K562 (cell line): ENCODE measurements around the gene VARS1. TPM values are rescaled to one million over a fixed set of nuclear protein-coding genes. Genes with fewer than 3 reads are reported as not detected.
A peak's percentile ranks its signal among the peaks of the same experiment; 100 is the strongest.
"Not testable (repeated sequence)": the region's sequence is repeated elsewhere in the genome, so short reads cannot be mapped to it uniquely, and the experiment has no call there.

Experiments
- ATAC-seq: fragments of 200-7000 bp; cut with Tn5 transposase; 3 replicates; pipeline ENCODE4 v1.9.1; 2020; ENCODE audit warnings: moderate library complexity
- BruUV-seq: library from RNA; stranded (reverse); fragments of 400-500 nt; replicated peaks from 2 replicates; lab custom pipeline; 2021; lab: Mats Ljungman, UMichigan
- CTCF ChIA-PET: fragments of 300-600 bp; formaldehyde crosslinking; extraction: SDS; loops from one replicate; lab custom pipeline; 2021; ENCODE audit warnings: low intra/inter-chr PET ratio; lab: Yijun Ruan, JAX
- POLR2A ChIA-PET: fragments of 300-600, 350-650 bp; sonication (Branson Sonifier 250); formaldehyde crosslinking; extraction: SDS; loops from one replicate; lab custom pipeline; 2021; ENCODE audit warnings: antibody characterized with exemption, inconsistent platforms; lab: Yijun Ruan, JAX
- DNase-seq, 4 experiments: peaks; one replicate each; pipeline versions ENCODE4 v3.0.0 to v3.0.0-alpha.2; 2011 to 2018; ENCODE audit warnings: low spot score in 3 of 4, mixed read lengths in 3 of 4; ENCODE audit errors: extremely low read depth in 1 of 4
- FAIRE-seq: peaks from 2 replicates; lab custom pipeline; 2011; peaks lifted over from hg19 to GRCh38; lab: Jason Lieb, UNC
- H2AFZ ChIP-seq: 2 replicates; pipeline ENCODE4 v1.6.0; 2011; ENCODE audit warnings: low read depth, low read length, control low read depth, inconsistent platforms
- H3K27ac ChIP-seq: fragments of 200-600 bp; 3 replicates; pipeline ENCODE4 v1.8.0; 2011; ENCODE audit warnings: low read depth, mild to moderate bottlenecking, control low read depth, inconsistent platforms, low read length, moderate library complexity, mixed read lengths; ENCODE audit errors: extremely low read depth
- H3K27me3 ChIP-seq, 2 experiments: fragments of 300-600 bp in 1 of 2; 2 replicates in 1 of 2; 3 replicates in 1 of 2; pipeline versions ENCODE4 v1.6.0 to v1.8.0; 2011; ENCODE audit warnings: inconsistent platforms in 2 of 2, low read length in 2 of 2, mild to moderate bottlenecking in 1 of 2, mixed read lengths in 1 of 2, moderate library complexity in 1 of 2; ENCODE audit not compliant: control insufficient read depth in 2 of 2, insufficient read depth in 2 of 2
- H3K36me3 ChIP-seq: fragments of 300-600 bp; 3 replicates; pipeline ENCODE4 v1.8.0; 2011; ENCODE audit warnings: mild to moderate bottlenecking, low read length, inconsistent platforms; ENCODE audit not compliant: control insufficient read depth, insufficient read depth
- H3K4me1 ChIP-seq, 2 experiments: fragments of 200-600 bp in 1 of 2; replicated peaks in 1 of 2; 2 replicates in 1 of 2; 3 replicates in 1 of 2; pipeline versions ENCODE4 v1.5.1 to v1.8.0; 2011; ENCODE audit warnings: inconsistent platforms in 2 of 2, low read length in 2 of 2, mild to moderate bottlenecking in 1 of 2, mixed read lengths in 1 of 2, moderate library complexity in 1 of 2; ENCODE audit not compliant: control insufficient read depth in 2 of 2, insufficient read depth in 2 of 2
- H3K4me2 ChIP-seq: 2 replicates; pipeline ENCODE4 v1.6.1; 2011; ENCODE audit warnings: low read length, control low read depth, inconsistent platforms, mixed read lengths; ENCODE audit not compliant: insufficient read depth
- H3K4me3 ChIP-seq: fragments of 200-600 bp; sonication (generic), shearing (Covaris generic); 2 replicates; pipeline ENCODE4 v1.5.1; 2016; ENCODE audit warnings: control low read depth, inconsistent platforms
- H3K79me2 ChIP-seq: fragments of 200-600 bp; 3 replicates; pipeline ENCODE4 v1.8.0; 2011; ENCODE audit warnings: low read length, inconsistent platforms; ENCODE audit not compliant: control insufficient read depth, insufficient read depth
- H3K9ac ChIP-seq, 2 experiments: 2 replicates each; pipeline versions ENCODE4 v1.6.0 to v1.6.1; 2011; ENCODE audit warnings: low read depth in 2 of 2, low read length in 2 of 2, control low read depth in 1 of 2, inconsistent platforms in 1 of 2, mild to moderate bottlenecking in 1 of 2, mixed read lengths in 1 of 2; ENCODE audit not compliant: insufficient read depth in 1 of 2
- H3K9me1 ChIP-seq: one replicate; pipeline ENCODE4 v1.6.0; 2011; ENCODE audit warnings: inconsistent platforms, mild to moderate bottlenecking, low read length, moderate library complexity; ENCODE audit not compliant: control insufficient read depth, insufficient read depth
- H3K9me3 ChIP-seq: replicated peaks from 2 replicates; pipeline ENCODE4 v1.5.1; 2011; ENCODE audit warnings: low read depth, low read length, inconsistent platforms; ENCODE audit not compliant: control insufficient read depth, insufficient read depth
- H4K20me1 ChIP-seq: replicated peaks from 2 replicates; pipeline ENCODE4 v1.6.1; 2011; ENCODE audit warnings: low read length, inconsistent platforms, mixed read lengths; ENCODE audit not compliant: control insufficient read depth, insufficient read depth
- HBP1 ChIP-seq: fragments of 450-650 bp; formaldehyde crosslinking; IDR thresholded peaks from 2 replicates; pipeline ENCODE4 v1.4.0; 2022; ENCODE audit warnings: missing genetic modification characterization
- HEY1 ChIP-seq: fragments of 250-450 bp; sonication (Bioruptor Pico); IDR thresholded peaks from 2 replicates; pipeline ENCODE4 v1.5.0; 2020; ENCODE audit warnings: mild to moderate bottlenecking, moderate library complexity, borderline replicate concordance
- KAT7 ChIP-seq: sonication (generic); formaldehyde crosslinking; IDR thresholded peaks from 2 replicates; pipeline ENCODE4 v1.8.0; 2022; ENCODE audit warnings: missing genetic modification reagents, mild to moderate bottlenecking, borderline replicate concordance
- KLF10 ChIP-seq: fragments of 250-450 bp; sonication (Bioruptor Pico); IDR thresholded peaks from 2 replicates; pipeline ENCODE4 v1.6.1; 2021; ENCODE audit warnings: matching md5 sums
- MBD2 ChIP-seq: sonication (generic); IDR thresholded peaks from 2 replicates; pipeline ENCODE4 v1.6.1; 2016; ENCODE audit warnings: low read depth, borderline replicate concordance
- NFXL1 ChIP-seq: fragments of 450-650 bp; formaldehyde crosslinking; IDR thresholded peaks from 2 replicates; pipeline ENCODE4 v1.4.0; 2021; ENCODE audit warnings: mild to moderate bottlenecking
- PHTF2 ChIP-seq: fragments of 250-450 bp; sonication (Bioruptor Pico); IDR thresholded peaks from 2 replicates; pipeline ENCODE4 v1.5.0; 2021; ENCODE audit warnings: mild to moderate bottlenecking
- POLR2AphosphoS5 ChIP-seq: IDR thresholded peaks from 2 replicates; pipeline ENCODE4 v1.6.1; 2011; ENCODE audit warnings: mild to moderate bottlenecking, low read depth, low read length, moderate library complexity; ENCODE audit not compliant: control insufficient read depth, insufficient read depth
- SIRT6 ChIP-seq: IDR thresholded peaks from one replicate; pipeline ENCODE4 v1.6.1; 2012; ENCODE audit warnings: low read depth, mild to moderate bottlenecking, control low read depth, inconsistent platforms, low read length, moderate library complexity
- TBL1XR1 ChIP-seq, 2 experiments: IDR thresholded peaks; 2 replicates each; pipeline ENCODE4 v1.6.1; 2012; ENCODE audit warnings: improper control_type of control experiment in 2 of 2, low read length in 2 of 2, mild to moderate bottlenecking in 1 of 2
- ZNF253 ChIP-seq: fragments of 250-450 bp; sonication (Bioruptor Pico); conservative IDR thresholded peaks from 2 replicates; pipeline ENCODE4 v1.6.1; 2021; ENCODE audit warnings: mild to moderate bottlenecking
- ZNF445 ChIP-seq: fragments of 250-450 bp; sonication (Bioruptor Pico); IDR thresholded peaks from 2 replicates; pipeline ENCODE4 v1.4.0; 2020; ENCODE audit warnings: low read depth, mild to moderate bottlenecking, moderate library complexity
- ZNF668 ChIP-seq: fragments of 250-450 bp; sonication (Bioruptor Pico); IDR thresholded peaks from 2 replicates; pipeline ENCODE4 v1.8.0; 2022; ENCODE audit warnings: mild to moderate bottlenecking, inconsistent platforms
- ZNF77 ChIP-seq: fragments of 250-450 bp; sonication (Bioruptor Pico); IDR thresholded peaks from 2 replicates; pipeline ENCODE4 v1.5.0; 2020
- WGBS: fragments of 100-300 bp; shearing (Covaris generic); methylation state at CpG from one replicate; pipeline ENCODE4 v1.1.6; 2016; ENCODE audit warnings: low coverage, mixed read lengths; ENCODE audit not compliant: insufficient coverage; ENCODE audit errors: missing lambda C conversion rate; 5-methylcytosine and 5-hydroxymethylcytosine counted together
- in situ Hi-C: fragments of 300-500 bp; cut with MboI; formaldehyde crosslinking; loops from 4 replicates; pipeline ENCODE4 v1.15.0; 2018; ENCODE audit warnings: inconsistent platforms, mixed read lengths
- intact Hi-C: fragments of 100-400 bp; cut with micrococcal nuclease; formaldehyde crosslinking; loops from 2 replicates; pipeline ENCODE4 v1.14.2; 2022
- polyA plus RNA-seq, 8 experiments: library from polyadenylated mRNA; depleted of rRNA in 4 of 8; stranded (reverse) in 5 of 8; unstranded in 3 of 8; fragments of >200 nt; fragmentation: Nextera tagmentation in 2 of 8; fragmentation: Illumina TruSeq in 1 of 8; extraction: Ambion mirVana in 2 of 8; extraction: Trizol in 1 of 8; gene quantifications; 2 replicates each; pipeline versions ENCODE4 v1.2.1 to v1.2.3, GENCODE V29; 2011 to 2014; ENCODE audit warnings: inconsistent platforms in 1 of 8, missing spikeins in 1 of 8
- total RNA-seq, 7 experiments: library from RNA; depleted of rRNA in 6 of 7; stranded (reverse); fragments of >200 nt in 6 of 7; fragmentation: Illumina TruSeq in 2 of 7; extraction: Trizol in 2 of 7; gene quantifications; 2 replicates each; pipeline versions ENCODE4 v1.2.1 to v1.2.3, GENCODE V29; 2011 to 2021; ENCODE audit warnings: low replicate concordance in 1 of 7
- TF ChIP-seq, protein P1 (sequence below): fragments of 450-650 bp; formaldehyde crosslinking; IDR thresholded peaks from 2 replicates; pipeline ENCODE4 v1.4.0; 2022; ENCODE audit warnings: missing genetic modification characterization
- TF ChIP-seq, protein P2 (sequence below), 2 experiments: fragments of 450-650 bp in 1 of 2; IDR thresholded peaks; 2 replicates each; pipeline ENCODE4 v1.6.1; 2011 to 2017; ENCODE audit warnings: low read depth in 2 of 2, antibody characterized with exemption in 1 of 2, borderline replicate concordance in 1 of 2, low read length in 1 of 2, mild to moderate bottlenecking in 1 of 2, mixed read lengths in 1 of 2; ENCODE audit not compliant: control insufficient read depth in 1 of 2

Gene VARS1
- total and polyA plus RNA-seq, 9 of the 15 experiments (the other 6 are each of a cell fraction or from before 2014, with no cell fraction given), result 2.9 to 488 (median 130) TPM

GRCh38 chr6:31839779-31840126 is 44.2 kb upstream of the VARS1 start:
- FAIRE-seq, H3K9me3 ChIP-seq, in situ Hi-C loops, ATAC-seq, DNase-seq, H3K27ac ChIP-seq, H2AFZ ChIP-seq, H3K9me1 ChIP-seq, H3K27me3 ChIP-seq, BruUV-seq, H3K4me2 ChIP-seq, intact Hi-C loops, CTCF ChIA-PET, H3K9ac ChIP-seq: not testable (repeated sequence)
- Histone ChIP-seq H3K4me1 (peaks cover 17 to 30% of the 10 kb centered on the region in 2 experiments), H3K79me2 (peaks cover 48% of the 10 kb centered on the region), H4K20me1 (peaks cover 30% of the 10 kb centered on the region), H3K4me3 (peak overlapping the region; percentile 85; the same call in 1 of the 2 replicates), H3K36me3 (peaks cover 60% of the 10 kb centered on the region)
- TF ChIP-seq ZNF77 (CRISPR knock-in tag) (peak; percentile 29; the same call in 1 of the 2 replicates), HBP1 (CRISPR knock-in tag) (peak; percentile 73; the same call in 1 of the 2 replicates), NFXL1 (CRISPR knock-in tag) (peak; percentile 39; the same call in 1 of the 2 replicates), KLF10 (CRISPR knock-in tag) (0 out of 2 replicates have a peak, but pooled peaks have one; percentile 4), POLR2AphosphoS5 (peak; percentile 12; the same call in 1 of the 2 replicates), MBD2 (0 out of 2 replicates have a peak, but pooled peaks have one; percentile 5), HEY1 (CRISPR knock-in tag) (0 out of 2 replicates have a peak, but pooled peaks have one; percentile 4), ZNF668 (CRISPR knock-in tag) (0 out of 2 replicates have a peak, but pooled peaks have one; percentile 47), ZNF445 (CRISPR knock-in tag) (0 out of 2 replicates have a peak, but pooled peaks have one; percentile 70), KAT7 (0 out of 2 replicates have a peak, but pooled peaks have one; percentile 60), PHTF2 (CRISPR knock-in tag) (0 out of 2 replicates have a peak, but pooled peaks have one; percentile 30), TBL1XR1 (IDR thresholded peaks at IDR 0.05; ENCODE audit: low read length in 2 of 2) (0 out of 4 replicates have a peak, but pooled peaks of 1 of the 2 experiments have one; percentile 15), SIRT6 (peak; percentile 24), ZNF253 (CRISPR knock-in tag) (0 out of 2 replicates have a peak, but pooled peaks have one; percentile 8)
- TF ChIP-seq, protein P1, sequence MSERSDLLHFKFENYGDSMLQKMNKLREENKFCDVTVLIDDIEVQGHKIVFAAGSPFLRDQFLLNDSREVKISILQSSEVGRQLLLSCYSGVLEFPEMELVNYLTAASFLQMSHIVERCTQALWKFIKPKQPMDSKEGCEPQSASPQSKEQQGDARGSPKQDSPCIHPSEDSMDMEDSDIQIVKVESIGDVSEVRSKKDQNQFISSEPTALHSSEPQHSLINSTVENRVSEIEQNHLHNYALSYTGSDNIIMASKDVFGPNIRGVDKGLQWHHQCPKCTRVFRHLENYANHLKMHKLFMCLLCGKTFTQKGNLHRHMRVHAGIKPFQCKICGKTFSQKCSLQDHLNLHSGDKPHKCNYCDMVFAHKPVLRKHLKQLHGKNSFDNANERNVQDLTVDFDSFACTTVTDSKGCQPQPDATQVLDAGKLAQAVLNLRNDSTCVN, result 0 out of 2 replicates have a peak, but pooled peaks have one; percentile 24
- TF ChIP-seq, protein P2, sequence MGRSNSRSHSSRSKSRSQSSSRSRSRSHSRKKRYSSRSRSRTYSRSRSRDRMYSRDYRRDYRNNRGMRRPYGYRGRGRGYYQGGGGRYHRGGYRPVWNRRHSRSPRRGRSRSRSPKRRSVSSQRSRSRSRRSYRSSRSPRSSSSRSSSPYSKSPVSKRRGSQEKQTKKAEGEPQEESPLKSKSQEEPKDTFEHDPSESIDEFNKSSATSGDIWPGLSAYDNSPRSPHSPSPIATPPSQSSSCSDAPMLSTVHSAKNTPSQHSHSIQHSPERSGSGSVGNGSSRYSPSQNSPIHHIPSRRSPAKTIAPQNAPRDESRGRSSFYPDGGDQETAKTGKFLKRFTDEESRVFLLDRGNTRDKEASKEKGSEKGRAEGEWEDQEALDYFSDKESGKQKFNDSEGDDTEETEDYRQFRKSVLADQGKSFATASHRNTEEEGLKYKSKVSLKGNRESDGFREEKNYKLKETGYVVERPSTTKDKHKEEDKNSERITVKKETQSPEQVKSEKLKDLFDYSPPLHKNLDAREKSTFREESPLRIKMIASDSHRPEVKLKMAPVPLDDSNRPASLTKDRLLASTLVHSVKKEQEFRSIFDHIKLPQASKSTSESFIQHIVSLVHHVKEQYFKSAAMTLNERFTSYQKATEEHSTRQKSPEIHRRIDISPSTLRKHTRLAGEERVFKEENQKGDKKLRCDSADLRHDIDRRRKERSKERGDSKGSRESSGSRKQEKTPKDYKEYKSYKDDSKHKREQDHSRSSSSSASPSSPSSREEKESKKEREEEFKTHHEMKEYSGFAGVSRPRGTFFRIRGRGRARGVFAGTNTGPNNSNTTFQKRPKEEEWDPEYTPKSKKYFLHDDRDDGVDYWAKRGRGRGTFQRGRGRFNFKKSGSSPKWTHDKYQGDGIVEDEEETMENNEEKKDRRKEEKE (IDR thresholded peaks at IDR 0.05; ENCODE audit: borderline replicate concordance in 1 of 2, control insufficient read depth in 1 of 2, low read depth in 2 of 2, low read length in 1 of 2), result peak in 1 of 2 experiments; percentile 30; a peak in 1 of 4 replicates
- POLR2A ChIA-PET, result interaction anchor here (0.7 to 15.7 kb wide), 17 partner anchors 4 to 298 kb away, joined by 3 to 229 read pairs (median 5); partner anchors contain the start of genes APOM, BAG6, C6orf47 and CSNK2B
- WGBS, result 85% methylated on average over 8 of the region's 8 CpGs
